GM18526 (cell line): ENCODE results near the gene EXOC2.

ENCODE experiments used
- POLR2A ChIP-seq: IDR thresholded peaks from 3 replicates; pipeline ENCODE4 v1.6.1; 2011; ENCODE audit not compliant: insufficient read length; ENCODE audit errors: extremely low read depth

The EXOC2 gene

GRCh38 chr6:551829-552350, 141.0 kb downstream of the EXOC2 start:
- TF ChIP-seq POLR2A, result no peak

DNA sequence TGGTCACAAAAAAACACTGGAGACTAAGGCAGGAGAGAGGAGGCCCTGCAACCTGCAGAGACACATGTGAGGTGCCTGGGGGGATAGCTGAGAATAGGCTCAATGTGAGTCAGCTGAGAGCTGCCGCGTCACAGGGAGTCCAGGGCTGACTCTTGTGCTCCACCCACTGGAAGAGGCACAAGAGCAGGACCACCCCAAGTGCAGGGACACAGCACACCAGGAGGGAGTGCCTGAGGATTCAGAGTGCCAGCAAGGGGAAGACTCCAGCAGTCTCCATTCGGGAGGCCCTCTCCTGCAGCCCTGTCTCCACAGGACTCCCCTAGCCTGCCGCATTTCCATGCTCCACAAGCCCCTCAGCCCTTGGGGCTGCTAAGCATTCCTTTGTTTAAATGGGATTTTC, 141.5 kb downstream of the EXOC2 start:
- TF ChIP-seq POLR2A, result no peak

DNA sequence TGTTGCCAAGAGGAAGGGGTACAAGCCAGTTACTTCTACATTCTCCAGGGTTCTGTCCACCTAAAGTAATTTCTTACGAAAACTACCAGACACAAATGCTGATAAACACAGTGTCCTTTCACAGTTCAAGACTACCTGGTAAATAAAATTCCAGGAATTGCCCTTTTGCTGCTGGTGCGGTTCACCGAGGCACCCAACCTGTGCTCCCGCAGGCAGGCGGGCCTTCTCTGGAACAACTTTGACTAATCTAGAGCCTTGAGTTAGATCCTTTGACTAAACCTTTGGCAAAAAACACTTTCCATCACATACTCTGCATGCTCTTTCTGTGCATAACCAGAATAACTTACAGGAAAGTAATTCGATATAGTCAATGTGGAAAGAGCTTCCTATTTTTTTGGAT, 143.0 kb downstream of the EXOC2 start:
- TF ChIP-seq POLR2A, result no peak

DNA sequence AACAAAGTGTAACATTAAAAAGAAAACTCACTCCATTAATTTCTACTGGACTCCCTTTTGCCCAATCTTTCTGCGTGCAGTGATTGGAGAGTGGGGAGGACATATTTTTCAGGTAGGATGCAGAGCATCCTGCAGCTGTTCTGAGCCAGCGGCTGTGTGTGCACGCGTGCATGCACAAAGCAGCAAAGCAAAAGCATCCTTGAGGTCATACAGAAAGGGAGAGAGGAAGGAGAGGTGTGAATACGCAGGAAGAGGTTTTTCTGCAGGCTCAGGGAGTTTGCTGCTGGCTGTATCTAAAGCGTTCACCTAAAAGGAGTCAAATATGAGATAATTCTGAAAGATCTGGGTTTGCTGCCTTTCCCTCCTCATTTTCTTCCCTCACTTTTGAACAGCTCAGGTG, 144.4 kb downstream of the EXOC2 start:
- TF ChIP-seq POLR2A, result no peak

- no peak for TF ChIP-seq POLR2A
Measured at GRCh38 chr6:548091-548490, 144.8 kb downstream of the EXOC2 start.

- TF ChIP-seq POLR2A, result no peak
Measured at GRCh38 chr6:540490-540889, 152.4 kb downstream of the EXOC2 start.

DNA sequence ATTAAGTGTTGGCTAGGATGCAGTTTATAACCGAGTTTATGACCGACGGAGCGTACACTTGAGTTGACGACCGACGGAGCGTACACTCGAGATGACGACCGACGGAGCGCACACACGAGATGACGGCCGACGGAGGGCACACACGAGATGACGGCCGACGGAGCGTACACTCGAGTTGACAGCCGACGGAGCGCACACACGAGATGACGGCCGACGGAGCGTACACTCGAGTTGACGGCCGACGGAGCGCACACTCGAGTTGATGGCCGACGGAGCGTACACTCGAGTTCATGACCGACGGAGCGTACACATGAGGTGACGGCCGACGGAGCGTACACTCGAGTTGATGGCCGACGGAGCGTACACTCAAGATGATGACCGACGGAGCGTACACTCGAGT, 155.8 kb downstream of the EXOC2 start:
- TF ChIP-seq POLR2A, result no peak

- no peak for TF ChIP-seq POLR2A
Measured at GRCh38 chr6:530425-530824, 162.5 kb downstream of the EXOC2 start.

- TF ChIP-seq POLR2A, result no peak
Measured at GRCh38 chr6:528989-529388, 163.9 kb downstream of the EXOC2 start.

- no peak for TF ChIP-seq POLR2A
Measured at GRCh38 chr6:527989-528673, 164.8 kb downstream of the EXOC2 start.

- TF ChIP-seq POLR2A, result no peak
Measured at GRCh38 chr6:524803-525202, 168.1 kb downstream of the EXOC2 start.

- TF ChIP-seq POLR2A, result no peak
Measured at GRCh38 chr6:520820-521219, 172.1 kb downstream of the EXOC2 start.

- no peak for TF ChIP-seq POLR2A
Measured at GRCh38 chr6:518218-518617, 174.7 kb downstream of the EXOC2 start.

DNA sequence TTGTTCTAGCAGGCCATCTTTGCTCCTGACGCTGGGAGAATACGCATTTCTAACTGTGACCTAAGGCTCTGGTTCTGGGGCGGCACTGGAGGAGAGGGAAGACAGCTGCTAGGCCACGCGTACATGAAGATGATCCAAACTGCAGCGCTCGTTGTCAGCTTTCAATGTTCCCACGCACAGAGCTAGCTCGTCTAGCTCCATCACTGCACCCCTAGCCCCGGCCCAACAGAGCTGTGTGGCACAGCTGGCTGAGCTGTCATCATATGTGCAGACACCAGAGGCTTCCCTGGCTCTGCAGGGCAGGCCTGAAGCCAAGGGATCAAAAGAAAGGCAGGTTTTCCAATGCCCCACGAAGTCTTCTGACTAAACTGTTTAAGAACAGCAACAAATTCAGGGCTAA, 176.7 kb downstream of the EXOC2 start:
- no peak for TF ChIP-seq POLR2A

DNA sequence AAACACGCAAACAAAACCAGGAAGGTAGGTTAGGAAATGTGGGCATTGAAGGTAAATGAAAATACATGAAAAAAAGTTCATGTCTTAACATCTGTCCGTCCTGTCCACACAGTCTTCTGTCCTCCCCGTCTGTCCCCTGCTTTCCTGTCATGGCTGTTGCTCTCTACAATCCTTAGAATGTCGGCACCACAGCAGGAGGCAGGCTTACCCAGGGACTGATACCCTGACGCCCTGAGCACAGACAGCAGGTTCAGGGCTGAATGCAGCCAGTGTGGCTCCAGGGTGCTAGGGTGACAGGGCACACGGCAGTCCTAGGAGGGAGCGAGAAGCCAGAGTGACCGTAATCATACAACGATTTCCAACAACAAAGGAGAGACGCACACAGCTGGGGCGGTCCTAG, 177.7 kb downstream of the EXOC2 start:
- no peak for TF ChIP-seq POLR2A

DNA sequence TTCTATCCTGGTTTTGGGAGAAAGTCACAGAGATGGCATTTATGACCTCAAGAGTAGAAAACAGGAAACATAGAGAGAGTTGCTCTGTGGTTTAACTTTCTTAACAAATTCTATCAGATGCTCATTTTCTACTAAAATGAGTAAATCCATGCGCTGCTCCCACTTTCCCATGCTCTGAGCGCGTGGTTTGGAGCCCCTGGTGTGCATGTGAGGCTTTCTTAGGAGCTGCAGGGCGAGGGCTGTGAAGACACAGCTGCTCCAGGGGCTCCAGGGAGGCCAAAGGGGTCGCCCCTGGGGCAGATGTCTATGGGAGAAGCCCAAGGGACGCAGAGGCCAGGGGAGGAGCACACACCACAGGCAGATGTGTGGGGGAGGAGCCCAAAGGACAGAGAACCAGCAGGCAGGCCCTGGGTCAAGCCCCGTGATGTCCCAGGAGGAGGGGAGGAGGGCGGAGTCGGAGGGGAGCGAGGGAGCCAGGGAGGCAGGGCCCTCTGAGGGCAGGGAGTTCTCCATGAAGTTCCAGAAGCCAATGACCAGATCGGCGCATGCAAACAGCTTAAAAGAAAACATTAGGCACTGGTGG, 178.5 kb downstream of the EXOC2 start:
- TF ChIP-seq POLR2A, result no peak

DNA sequence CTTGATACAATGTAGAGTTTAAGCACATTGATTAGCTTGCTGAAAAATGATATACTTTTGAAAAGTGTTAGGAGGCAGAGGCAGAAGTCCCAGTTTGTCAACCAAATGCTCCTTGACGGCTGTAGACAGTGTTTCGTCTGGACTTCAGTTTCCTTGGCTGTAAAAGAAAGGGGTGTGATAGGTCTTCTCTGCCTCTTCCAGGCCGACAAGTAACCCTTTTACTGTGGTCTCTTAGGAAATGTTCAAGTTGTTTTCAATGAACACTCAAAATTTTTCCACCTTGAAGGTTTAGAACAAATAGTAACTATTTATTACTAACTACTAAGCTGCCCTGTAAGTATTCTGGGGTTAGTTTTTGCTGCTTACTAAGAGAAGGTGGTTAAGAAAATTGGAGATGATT, 179.0 kb downstream of the EXOC2 start:
- no peak for TF ChIP-seq POLR2A
